ENCODE data around the gene PNMA6F. TPM values are rescaled to one million over a fixed set of nuclear protein-coding genes. Genes with fewer than 3 reads are reported as not detected.

PNMA6F gene
- total RNA-seq, 1 experiment from 2014 or later, result 0.13 TPM

GRCh38 chrX:153318811-153319210 lies 2.8 kb downstream of the PNMA6F start:
- no peaks in the 10 kb centered on the region for H3K36me3 Mint-ChIP-seq
- POLR2A ChIA-PET, result no interaction called here
- no peak for DNase-seq (ENCODE audit: low spot score)
- ATAC-seq, result no peak
- TF ChIP-seq KAT7 (CRISPR knock-in tag; IDR thresholded peaks at IDR 0.05; ENCODE audit: borderline replicate concordance) (no peak), MAX (CRISPR knock-in tag; IDR thresholded peaks at IDR 0.05) (no peak), IRF1 (CRISPR knock-in tag; IDR thresholded peaks at IDR 0.05) (no peak), ERG (CRISPR knock-in tag; IDR thresholded peaks at IDR 0.05) (no peak), JUN (CRISPR knock-in tag; IDR thresholded peaks at IDR 0.05) (no peak), NFYB (CRISPR knock-in tag; conservative IDR thresholded peaks at IDR 0.05; ENCODE audit: low read depth) (no peak), NR3C1 (CRISPR knock-in tag; conservative IDR thresholded peaks at IDR 0.05; ENCODE audit: low read depth) (no peak), ZNF263 (CRISPR knock-in tag; IDR thresholded peaks at IDR 0.05; ENCODE audit: low read depth) (no peak), ZMAT4 (CRISPR knock-in tag; IDR thresholded peaks at IDR 0.05) (no peak), USF1 (CRISPR knock-in tag; IDR thresholded peaks at IDR 0.05) (no peak), TP53 (CRISPR knock-in tag; IDR thresholded peaks at IDR 0.05) (no peak)
- H3K27me3 Mint-ChIP-seq (ENCODE audit: low read depth), result peaks cover 26% of the 10 kb centered on the region
- H3K4me1 Mint-ChIP-seq, result no peaks in the 10 kb centered on the region
- CTCF ChIA-PET, result no interaction called here
- no peaks in the 10 kb centered on the region for H3K9me3 Mint-ChIP-seq
- H3K4me3 Mint-ChIP-seq, result no peak overlapping the region
- H3K27ac Mint-ChIP-seq, result no peak overlapping the region

- ChIA-PET CTCF (no interaction called here), POLR2A (no interaction called here)
- Mint-ChIP-seq H3K27me3 (ENCODE audit: low read depth) (peaks cover 25% of the 10 kb centered on the region), H3K4me3 (no peak overlapping the region), H3K36me3 (no peaks in the 10 kb centered on the region), H3K27ac (no peak overlapping the region), H3K9me3 (no peaks in the 10 kb centered on the region), H3K4me1 (no peaks in the 10 kb centered on the region)
- ATAC-seq (no peak), DNase-seq (ENCODE audit: low spot score) (no peak)
- no peak for TF ChIP-seq E2F5 (CRISPR knock-in tag; IDR thresholded peaks at IDR 0.05)
- no peak for TF ChIP-seq ATF3 (CRISPR knock-in tag; conservative IDR thresholded peaks at IDR 0.05)
Observed at GRCh38 chrX:153317996-153318722, 3.4 kb downstream of the PNMA6F start.

- ATAC-seq, result no peak
- POLR2A ChIA-PET, result no interaction called here
- Mint-ChIP-seq H3K27ac (no peak overlapping the region), H3K4me3 (no peak overlapping the region), H3K36me3 (no peaks in the 10 kb centered on the region), H3K9me3 (no peaks in the 10 kb centered on the region), H3K4me1 (no peaks in the 10 kb centered on the region), H3K27me3 (ENCODE audit: low read depth) (peaks cover 25% of the 10 kb centered on the region)
- no peak for DNase-seq (ENCODE audit: low spot score)
- no peak for TF ChIP-seq AR (CRISPR knock-in tag; IDR thresholded peaks at IDR 0.05)
- CTCF ChIA-PET, result no interaction called here
Observed at GRCh38 chrX:153317306-153317705, 4.3 kb downstream of the PNMA6F start.
